ENCODE measurements around the gene LRP1B.

The LRP1B gene

GRCh38 chr2:140601342-140601741 is 1529.5 kb downstream of the LRP1B start:
- Histone ChIP-seq H3K4me1 (ENCODE audit: control insufficient read depth, insufficient read depth, low read length) (peaks cover 20% of the 10 kb centered on the region), H3K36me3 (ENCODE audit: control insufficient read depth, insufficient read depth, low read length, severe bottlenecking) (no peaks in the 10 kb centered on the region), H3K4me3 (ENCODE audit: low read length) (no peak overlapping the region), H3K9me3 (ENCODE audit: control insufficient read depth, low read length) (no peaks in the 10 kb centered on the region), H3K27me3 (replicated peaks; ENCODE audit: control insufficient read depth, insufficient read depth, low read length) (no peaks in the 10 kb centered on the region), H3K9ac (ENCODE audit: low read length) (no peak overlapping the region)
- DNase-seq (ENCODE audit: low read depth): no peak

- peak; percentile 36 for DNase-seq (ENCODE audit: low read depth)
- no peaks in the 10 kb centered on the region for H3K36me3 ChIP-seq (ENCODE audit: control insufficient read depth, insufficient read depth, low read length, severe bottlenecking)
- H3K9me3 ChIP-seq (ENCODE audit: control insufficient read depth, low read length): no peaks in the 10 kb centered on the region
- H3K9ac ChIP-seq (ENCODE audit: low read length): no peak overlapping the region
- H3K27me3 ChIP-seq (replicated peaks; ENCODE audit: control insufficient read depth, insufficient read depth, low read length): no peaks in the 10 kb centered on the region
- H3K4me3 ChIP-seq (ENCODE audit: low read length): no peak overlapping the region
- peaks cover 20% of the 10 kb centered on the region for H3K4me1 ChIP-seq (ENCODE audit: control insufficient read depth, insufficient read depth, low read length)
Measured at GRCh38 chr2:140600116-140600515, 1530.7 kb downstream of the LRP1B start.

GRCh38 chr2:140597836-140598235 is 1533.0 kb downstream of the LRP1B start:
- no peak overlapping the region for H3K9ac ChIP-seq (ENCODE audit: low read length)
- no peaks in the 10 kb centered on the region for H3K27me3 ChIP-seq (replicated peaks; ENCODE audit: control insufficient read depth, insufficient read depth, low read length)
- no peaks in the 10 kb centered on the region for H3K36me3 ChIP-seq (ENCODE audit: control insufficient read depth, insufficient read depth, low read length, severe bottlenecking)
- peaks cover 8% of the 10 kb centered on the region for H3K4me1 ChIP-seq (ENCODE audit: control insufficient read depth, insufficient read depth, low read length)
- H3K9me3 ChIP-seq (ENCODE audit: control insufficient read depth, low read length): no peaks in the 10 kb centered on the region
- H3K4me3 ChIP-seq (ENCODE audit: low read length): no peak overlapping the region
- no peak for DNase-seq (ENCODE audit: low read depth)

GRCh38 chr2:140597205-140597604 is 1533.6 kb downstream of the LRP1B start:
- Histone ChIP-seq H3K27me3 (replicated peaks; ENCODE audit: control insufficient read depth, insufficient read depth, low read length) (no peaks in the 10 kb centered on the region), H3K9me3 (ENCODE audit: control insufficient read depth, low read length) (no peaks in the 10 kb centered on the region), H3K4me3 (ENCODE audit: low read length) (no peak overlapping the region), H3K4me1 (ENCODE audit: control insufficient read depth, insufficient read depth, low read length) (peaks cover 8% of the 10 kb centered on the region), H3K36me3 (ENCODE audit: control insufficient read depth, insufficient read depth, low read length, severe bottlenecking) (no peaks in the 10 kb centered on the region), H3K9ac (ENCODE audit: low read length) (no peak overlapping the region)
- no peak for DNase-seq (ENCODE audit: low read depth)

- Histone ChIP-seq H3K9me3 (ENCODE audit: control insufficient read depth, low read length) (no peaks in the 10 kb centered on the region), H3K27me3 (replicated peaks; ENCODE audit: control insufficient read depth, insufficient read depth, low read length) (no peaks in the 10 kb centered on the region)
- no peak for DNase-seq (ENCODE audit: low read depth)
Measured at GRCh38 chr2:140596447-140596846, 1534.4 kb downstream of the LRP1B start.

GRCh38 chr2:140595107-140595506 is 1535.7 kb downstream of the LRP1B start:
- DNase-seq (ENCODE audit: low read depth): no peak
- H3K27me3 ChIP-seq (replicated peaks; ENCODE audit: control insufficient read depth, insufficient read depth, low read length): no peaks in the 10 kb centered on the region
- H3K9me3 ChIP-seq (ENCODE audit: control insufficient read depth, low read length): no peaks in the 10 kb centered on the region
- H3K4me1 ChIP-seq (ENCODE audit: control insufficient read depth, insufficient read depth, low read length): peaks cover 5% of the 10 kb centered on the region
- no peak overlapping the region for H3K9ac ChIP-seq (ENCODE audit: low read length)
- H3K4me3 ChIP-seq (ENCODE audit: low read length): no peak overlapping the region
- no peaks in the 10 kb centered on the region for H3K36me3 ChIP-seq (ENCODE audit: control insufficient read depth, insufficient read depth, low read length, severe bottlenecking)

More at GRCh38 chr2:140596447-140596846, 1534.4 kb downstream of the LRP1B start:
- no peak overlapping the region for H3K9ac ChIP-seq (ENCODE audit: low read length)
- H3K36me3 ChIP-seq (ENCODE audit: control insufficient read depth, insufficient read depth, low read length, severe bottlenecking): no peaks in the 10 kb centered on the region
- H3K4me3 ChIP-seq (ENCODE audit: low read length): no peak overlapping the region
- H3K4me1 ChIP-seq (ENCODE audit: control insufficient read depth, insufficient read depth, low read length): peaks cover 8% of the 10 kb centered on the region

- no peak overlapping the region for H3K4me3 ChIP-seq (ENCODE audit: low read length)
- H3K9ac ChIP-seq (ENCODE audit: low read length): no peak overlapping the region
- no peaks in the 10 kb centered on the region for H3K27me3 ChIP-seq (replicated peaks; ENCODE audit: control insufficient read depth, insufficient read depth, low read length)
- no peaks in the 10 kb centered on the region for H3K9me3 ChIP-seq (ENCODE audit: control insufficient read depth, low read length)
- DNase-seq (ENCODE audit: low read depth): no peak
- H3K4me1 ChIP-seq (ENCODE audit: control insufficient read depth, insufficient read depth, low read length): no peaks in the 10 kb centered on the region
- H3K36me3 ChIP-seq (ENCODE audit: control insufficient read depth, insufficient read depth, low read length, severe bottlenecking): no peaks in the 10 kb centered on the region
Measured at GRCh38 chr2:140593132-140593531, 1537.7 kb downstream of the LRP1B start.

GRCh38 chr2:140589696-140590095 is 1541.1 kb downstream of the LRP1B start:
- H3K4me1 ChIP-seq (ENCODE audit: control insufficient read depth, insufficient read depth, low read length): no peaks in the 10 kb centered on the region
- H3K9ac ChIP-seq (ENCODE audit: low read length): no peak overlapping the region
- no peak overlapping the region for H3K4me3 ChIP-seq (ENCODE audit: low read length)
- no peaks in the 10 kb centered on the region for H3K9me3 ChIP-seq (ENCODE audit: control insufficient read depth, low read length)
- DNase-seq (ENCODE audit: low read depth): peak; percentile 22
- no peaks in the 10 kb centered on the region for H3K36me3 ChIP-seq (ENCODE audit: control insufficient read depth, insufficient read depth, low read length, severe bottlenecking)
- H3K27me3 ChIP-seq (replicated peaks; ENCODE audit: control insufficient read depth, insufficient read depth, low read length): no peaks in the 10 kb centered on the region

GRCh38 chr2:140589273-140589672 is 1541.5 kb downstream of the LRP1B start:
- Histone ChIP-seq H3K4me3 (ENCODE audit: low read length) (no peak overlapping the region), H3K27me3 (replicated peaks; ENCODE audit: control insufficient read depth, insufficient read depth, low read length) (no peaks in the 10 kb centered on the region), H3K9me3 (ENCODE audit: control insufficient read depth, low read length) (no peaks in the 10 kb centered on the region), H3K36me3 (ENCODE audit: control insufficient read depth, insufficient read depth, low read length, severe bottlenecking) (no peaks in the 10 kb centered on the region), H3K9ac (ENCODE audit: low read length) (no peak overlapping the region), H3K4me1 (ENCODE audit: control insufficient read depth, insufficient read depth, low read length) (no peaks in the 10 kb centered on the region)
- DNase-seq (ENCODE audit: low read depth): peak; percentile 17

- H3K27me3 ChIP-seq (replicated peaks; ENCODE audit: control insufficient read depth, insufficient read depth, low read length): no peaks in the 10 kb centered on the region
- H3K36me3 ChIP-seq (ENCODE audit: control insufficient read depth, insufficient read depth, low read length, severe bottlenecking): no peaks in the 10 kb centered on the region
- H3K4me1 ChIP-seq (ENCODE audit: control insufficient read depth, insufficient read depth, low read length): no peaks in the 10 kb centered on the region
- no peak overlapping the region for H3K9ac ChIP-seq (ENCODE audit: low read length)
- no peak for DNase-seq (ENCODE audit: low read depth)
- H3K4me3 ChIP-seq (ENCODE audit: low read length): no peak overlapping the region
- no peaks in the 10 kb centered on the region for H3K9me3 ChIP-seq (ENCODE audit: control insufficient read depth, low read length)
Measured at GRCh38 chr2:140586379-140586778, 1544.4 kb downstream of the LRP1B start.

GRCh38 chr2:140585016-140585415 is 1545.8 kb downstream of the LRP1B start:
- Histone ChIP-seq H3K4me1 (ENCODE audit: control insufficient read depth, insufficient read depth, low read length) (peaks cover 12% of the 10 kb centered on the region), H3K9me3 (ENCODE audit: control insufficient read depth, low read length) (no peaks in the 10 kb centered on the region), H3K27me3 (replicated peaks; ENCODE audit: control insufficient read depth, insufficient read depth, low read length) (no peaks in the 10 kb centered on the region), H3K9ac (ENCODE audit: low read length) (no peak overlapping the region), H3K36me3 (ENCODE audit: control insufficient read depth, insufficient read depth, low read length, severe bottlenecking) (no peaks in the 10 kb centered on the region), H3K4me3 (ENCODE audit: low read length) (no peak overlapping the region)
- no peak for DNase-seq (ENCODE audit: low read depth)

- no peaks in the 10 kb centered on the region for H3K27me3 ChIP-seq (replicated peaks; ENCODE audit: control insufficient read depth, insufficient read depth, low read length)
- H3K4me3 ChIP-seq (ENCODE audit: low read length): no peak overlapping the region
- no peak for DNase-seq (ENCODE audit: low read depth)
- H3K9me3 ChIP-seq (ENCODE audit: control insufficient read depth, low read length): no peaks in the 10 kb centered on the region
- no peak overlapping the region for H3K9ac ChIP-seq (ENCODE audit: low read length)
- H3K36me3 ChIP-seq (ENCODE audit: control insufficient read depth, insufficient read depth, low read length, severe bottlenecking): no peaks in the 10 kb centered on the region
- peaks cover 12% of the 10 kb centered on the region for H3K4me1 ChIP-seq (ENCODE audit: control insufficient read depth, insufficient read depth, low read length)
Measured at GRCh38 chr2:140584471-140584870, 1546.3 kb downstream of the LRP1B start.
